Measurements from ENCODE around the gene PRPSAP1. TPM values are rescaled to one million over a fixed set of nuclear protein-coding genes. Genes with fewer than 3 reads are reported as not detected.
A peak's percentile ranks its signal among the peaks of the same experiment; 100 is the strongest.

Gene PRPSAP1
- total and polyA plus RNA-seq, 2 of the 8 experiments (the other 6 are each of a cell fraction or from before 2014, with no cell fraction given): 32.0 to 54.2 TPM

- TF ChIP-seq, protein P1, sequence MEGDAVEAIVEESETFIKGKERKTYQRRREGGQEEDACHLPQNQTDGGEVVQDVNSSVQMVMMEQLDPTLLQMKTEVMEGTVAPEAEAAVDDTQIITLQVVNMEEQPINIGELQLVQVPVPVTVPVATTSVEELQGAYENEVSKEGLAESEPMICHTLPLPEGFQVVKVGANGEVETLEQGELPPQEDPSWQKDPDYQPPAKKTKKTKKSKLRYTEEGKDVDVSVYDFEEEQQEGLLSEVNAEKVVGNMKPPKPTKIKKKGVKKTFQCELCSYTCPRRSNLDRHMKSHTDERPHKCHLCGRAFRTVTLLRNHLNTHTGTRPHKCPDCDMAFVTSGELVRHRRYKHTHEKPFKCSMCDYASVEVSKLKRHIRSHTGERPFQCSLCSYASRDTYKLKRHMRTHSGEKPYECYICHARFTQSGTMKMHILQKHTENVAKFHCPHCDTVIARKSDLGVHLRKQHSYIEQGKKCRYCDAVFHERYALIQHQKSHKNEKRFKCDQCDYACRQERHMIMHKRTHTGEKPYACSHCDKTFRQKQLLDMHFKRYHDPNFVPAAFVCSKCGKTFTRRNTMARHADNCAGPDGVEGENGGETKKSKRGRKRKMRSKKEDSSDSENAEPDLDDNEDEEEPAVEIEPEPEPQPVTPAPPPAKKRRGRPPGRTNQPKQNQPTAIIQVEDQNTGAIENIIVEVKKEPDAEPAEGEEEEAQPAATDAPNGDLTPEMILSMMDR (IDR thresholded peaks at IDR 0.05; ENCODE audit: control extremely low read depth in 1 of 3, insufficient read depth in 1 of 3, low read depth in 1 of 3, low read length in 3 of 3): peak; percentile 20 to 33 (median 24)
- TF ChIP-seq RXRA (IDR thresholded peaks at IDR 0.05; ENCODE audit: insufficient read depth, low read depth, low read length) (no peak), BCL11A (IDR thresholded peaks at IDR 0.05; ENCODE audit: low read depth in 2 of 2, low read length in 2 of 2) (no peak), SIRT6 (IDR thresholded peaks at IDR 0.05; ENCODE audit: low read length) (no peak)
These were observed 35.5 kb upstream of the PRPSAP1 start (continued) for GRCh38 chr17:76388966-76389888.
